IMR-90 (cell line): ENCODE data around the gene NME7. TPM values are rescaled to one million over a fixed set of nuclear protein-coding genes. Genes with fewer than 3 reads are reported as not detected.

Experiments used
- ATAC-seq: fragments of 200-7000 bp; cut with Tn5 transposase; 2 replicates; pipeline ENCODE4 v1.9.1; 2020; ENCODE audit warnings: low read depth, mild to moderate bottlenecking, moderate library complexity
- BruUV-seq: library from RNA; stranded (reverse); fragments of 400-500 nt; replicated peaks from 2 replicates; lab custom pipeline; 2021; lab: Mats Ljungman, UMichigan
- CTCF ChIA-PET: fragments of 300-600 bp; formaldehyde crosslinking; extraction: SDS; loops from one replicate; lab custom pipeline; 2021; ENCODE audit warnings: antibody characterized with exemption; lab: Yijun Ruan, JAX
- POLR2A ChIA-PET: fragments of 300-600 bp; sonication (Branson Sonifier 250); formaldehyde crosslinking; loops from one replicate; lab custom pipeline; 2022; ENCODE audit warnings: antibody characterized with exemption; ENCODE audit not compliant: unreplicated experiment; lab: Charles Lee
- DNase-seq: peaks from one replicate; pipeline ENCODE4 v3.0.0; 2013
- H2AFZ ChIP-seq: replicated peaks from 2 replicates; pipeline ENCODE3; 2013; ENCODE audit warnings: low read length, mild to moderate bottlenecking; ENCODE audit not compliant: poor library complexity
- H2AK5ac ChIP-seq: 2 replicates; pipeline ENCODE4 v1.6.1; 2013; ENCODE audit warnings: low read depth, low read length, inconsistent platforms
- H2AK9ac ChIP-seq: replicated peaks from 2 replicates; pipeline ENCODE3; 2013; ENCODE audit warnings: mild to moderate bottlenecking, low read depth, low read length, moderate library complexity; ENCODE audit not compliant: poor library complexity
- H2BK120ac ChIP-seq: 2 replicates; pipeline ENCODE4 v1.6.1; 2013; ENCODE audit warnings: low read depth, low read length, inconsistent platforms
- H2BK15ac ChIP-seq: 3 replicates; pipeline ENCODE4 v1.6.1; 2013; ENCODE audit warnings: low read depth, low read length, inconsistent platforms
- H2BK20ac ChIP-seq: 2 replicates; pipeline ENCODE4 v1.6.1; 2013; ENCODE audit warnings: low read depth, mild to moderate bottlenecking, inconsistent platforms, low read length, moderate library complexity
- H2BK5ac ChIP-seq: 2 replicates; pipeline ENCODE4 v1.6.1; 2013; ENCODE audit warnings: mild to moderate bottlenecking, low read depth, low read length, inconsistent platforms; ENCODE audit not compliant: poor library complexity, severe bottlenecking
- H3K14ac ChIP-seq: replicated peaks from 2 replicates; pipeline ENCODE4 v1.6.1; 2013; ENCODE audit warnings: low read depth, low read length, inconsistent platforms
- H3K18ac ChIP-seq: 2 replicates; pipeline ENCODE4 v1.6.1; 2013; ENCODE audit warnings: low read depth, low read length, control low read depth
- H3K23ac ChIP-seq: 2 replicates; pipeline ENCODE4 v1.6.1; 2013; ENCODE audit warnings: low read depth, low read length, inconsistent platforms
- H3K27ac ChIP-seq: 2 replicates; pipeline ENCODE4 v1.5.1; 2013; ENCODE audit warnings: mild to moderate bottlenecking, control low read depth, low read length; ENCODE audit not compliant: insufficient read depth
- H3K27me3 ChIP-seq: 2 replicates; pipeline ENCODE4 v1.6.1; 2013; ENCODE audit warnings: low read length; ENCODE audit not compliant: control insufficient read depth, insufficient read depth
- H3K36me3 ChIP-seq: 2 replicates; pipeline ENCODE4 v1.6.1; 2013; ENCODE audit warnings: low read length, mixed read lengths; ENCODE audit not compliant: control insufficient read depth, insufficient read depth
- H3K4ac ChIP-seq: 2 replicates; pipeline ENCODE4 v1.6.1; 2013; ENCODE audit warnings: low read depth, low read length, inconsistent platforms
- H3K4me1 ChIP-seq: 2 replicates; pipeline ENCODE4 v1.6.1; 2013; ENCODE audit warnings: low read length, mixed read lengths; ENCODE audit not compliant: control insufficient read depth, insufficient read depth
- H3K4me2 ChIP-seq: 2 replicates; pipeline ENCODE4 v1.6.1; 2013; ENCODE audit warnings: low read depth, mild to moderate bottlenecking, control low read depth, low read length, moderate library complexity
- H3K4me3 ChIP-seq: 2 replicates; pipeline ENCODE4 v1.5.1; 2013; ENCODE audit warnings: low read depth, mild to moderate bottlenecking, control low read depth, low read length, moderate library complexity; ENCODE audit not compliant: insufficient read depth
- H3K56ac ChIP-seq: 2 replicates; pipeline ENCODE4 v1.6.1; 2013; ENCODE audit warnings: low read length, inconsistent platforms; ENCODE audit not compliant: insufficient read depth; ENCODE audit errors: extremely low read depth
- H3K79me1 ChIP-seq, 2 experiments: 2 replicates each; pipeline ENCODE4 v1.6.1; 2013; ENCODE audit warnings: low read length in 2 of 2, inconsistent platforms in 1 of 2, low read depth in 1 of 2
- H3K9ac ChIP-seq: 2 replicates; pipeline ENCODE4 v1.6.1; 2013; ENCODE audit warnings: low read depth, low read length, control low read depth
- H3K9me1 ChIP-seq: 2 replicates; pipeline ENCODE4 v1.6.1; 2013; ENCODE audit warnings: low read length, inconsistent platforms; ENCODE audit not compliant: insufficient read depth
- H3K9me3 ChIP-seq: 2 replicates; pipeline ENCODE4 v1.6.1; 2013; ENCODE audit warnings: low read length; ENCODE audit not compliant: control insufficient read depth, insufficient read depth
- H4K20me1 ChIP-seq: 2 replicates; pipeline ENCODE4 v1.6.1; 2013; ENCODE audit warnings: low read length, inconsistent platforms; ENCODE audit not compliant: insufficient read depth
- H4K5ac ChIP-seq: 2 replicates; pipeline ENCODE4 v1.6.1; 2013; ENCODE audit warnings: mild to moderate bottlenecking, low read depth, low read length, control low read depth
- H4K8ac ChIP-seq, 2 experiments: 2 replicates each; pipeline ENCODE4 v1.6.1; 2013; ENCODE audit warnings: low read depth in 2 of 2, low read length in 2 of 2, control low read depth in 1 of 2, inconsistent platforms in 1 of 2
- H4K91ac ChIP-seq: 2 replicates; pipeline ENCODE4 v1.6.1; 2013; ENCODE audit warnings: low read depth, low read length, inconsistent platforms; ENCODE audit not compliant: insufficient read depth
- BHLHE40 ChIP-seq: fragments of 150-350 bp; IDR thresholded peaks from 2 replicates; pipeline ENCODE4 v1.6.1; 2016; ENCODE audit warnings: mild to moderate bottlenecking, low read depth, low read length
- CEBPB ChIP-seq: IDR thresholded peaks from 2 replicates; pipeline ENCODE4 v1.6.1; 2012; ENCODE audit warnings: low read depth, low read length, improper control_type of control experiment
- ELK1 ChIP-seq: fragments of 150-350 bp; IDR thresholded peaks from 2 replicates; pipeline ENCODE4 v1.6.1; 2016; ENCODE audit warnings: low read depth, mild to moderate bottlenecking, low read length, moderate library complexity, borderline replicate concordance
- POLR2A ChIP-seq: IDR thresholded peaks from 2 replicates; pipeline ENCODE4 v1.6.1; 2012; ENCODE audit warnings: mild to moderate bottlenecking, low read depth, low read length
- WGBS, 2 experiments: methylation state at CpG; one replicate each; pipeline versions ENCODE4 v1.1.5 to v1.1.7; 2013; ENCODE audit warnings: missing lambda C conversion rate in 2 of 2; ENCODE audit not compliant: insufficient read length in 1 of 2; ENCODE audit errors: extremely low coverage in 2 of 2; 5-methylcytosine and 5-hydroxymethylcytosine counted together
- dilution Hi-C: fragments of 300-500 bp; cut with HindIII; formaldehyde crosslinking; loops from one replicate; pipeline ENCODE4 v1.14.3; 2018; ENCODE audit warnings: low sequenced_read_pairs; ENCODE audit not compliant: unreplicated experiment
- in situ Hi-C: fragments of 300-500 bp; cut with MboI; formaldehyde crosslinking; loops from 3 replicates; pipeline ENCODE4 v1.14.3; 2019; ENCODE audit warnings: low sequenced_read_pairs, inconsistent platforms, mixed read lengths
- intact Hi-C: fragments of 100-400 bp; cut with micrococcal nuclease; formaldehyde crosslinking; loops from 2 replicates; pipeline ENCODE4 v1.10.0; 2022
- polyA plus RNA-seq, 3 experiments: library from polyadenylated mRNA; depleted of rRNA; stranded (reverse); fragments of >200 nt; gene quantifications; 2 replicates each; pipeline ENCODE4 v1.2.3, GENCODE V29; 2012; ENCODE audit warnings: low replicate concordance in 1 of 3
- total RNA-seq: library from RNA; depleted of rRNA; stranded (reverse); fragments of >200 nt; gene quantifications from 2 replicates; pipeline ENCODE4 v1.2.3, GENCODE V29; 2012

NME7 gene
- total and polyA plus RNA-seq, 2 of the 4 experiments (the other 2 are of a cell fraction), result 18.3 to 22.4 TPM

GRCh38 chr1:169340882-169341281 is 26.7 kb downstream of the NME7 start:
- H3K14ac ChIP-seq, result no peak overlapping the region
- no peaks in the 10 kb centered on the region for H3K4me1 ChIP-seq
- H4K20me1 ChIP-seq, result no peaks in the 10 kb centered on the region
- no peak overlapping the region for H2AK5ac ChIP-seq
- H3K18ac ChIP-seq, result no peak overlapping the region
- no peak overlapping the region for H2AFZ ChIP-seq
- H3K4me3 ChIP-seq, result no peak overlapping the region
- no peak overlapping the region for H3K23ac ChIP-seq
- WGBS, 2 experiments, result 86% methylated on average over 2 of the region's 5 CpGs; no CpG with 5 or more reads in 1 of the 2 experiments
- no peak for TF ChIP-seq ELK1
- no peak for TF ChIP-seq CEBPB
- TF ChIP-seq POLR2A, result no peak
- TF ChIP-seq BHLHE40, result no peak
- no peak overlapping the region for H3K27ac ChIP-seq
- H2BK15ac ChIP-seq, result no peak overlapping the region
- no peak overlapping the region for H4K8ac ChIP-seq
- no peak overlapping the region for H2BK5ac ChIP-seq
- 0 out of 4 replicates have a peak, but pooled peaks cover 0 to 3% of the 10 kb centered on the region in 2 experiments for H3K79me1 ChIP-seq
- POLR2A ChIA-PET, result no interaction called here
- no peak overlapping the region for H3K9ac ChIP-seq
- no peak overlapping the region for H3K56ac ChIP-seq
- no peak overlapping the region for H4K91ac ChIP-seq
- CTCF ChIA-PET, result no interaction called here
- H3K27me3 ChIP-seq, result no peaks in the 10 kb centered on the region
- H3K9me1 ChIP-seq, result no peaks in the 10 kb centered on the region
- H2AK9ac ChIP-seq, result no peak overlapping the region
- no peak for ATAC-seq
- H4K5ac ChIP-seq, result no peak overlapping the region
- no peak overlapping the region for H3K4ac ChIP-seq
- no peak overlapping the region for H2BK120ac ChIP-seq
- dilution Hi-C loops (no loop called here), in situ Hi-C loops (loop anchor here (10.0 kb wide), 1 partner anchor 906 kb away; no protein-coding TSS in a partner anchor), intact Hi-C loops (loop anchor here (10.0 kb wide), 1 partner anchor 706 kb away; no protein-coding TSS in a partner anchor)
- no peaks in the 10 kb centered on the region for H3K9me3 ChIP-seq
- DNase-seq, result no peak
- no peak overlapping the region for H2BK20ac ChIP-seq
- no peak overlapping the region for H3K4me2 ChIP-seq
- BruUV-seq, result no TSS peak
- no peaks in the 10 kb centered on the region for H3K36me3 ChIP-seq
